ENCODE results near the gene PREX1. TPM values are rescaled to one million over a fixed set of nuclear protein-coding genes. Genes with fewer than 3 reads are reported as not detected.

PREX1 gene
- total RNA-seq, 2 experiments from 2014 or later = 20.7 to 25.3 TPM

DNA sequence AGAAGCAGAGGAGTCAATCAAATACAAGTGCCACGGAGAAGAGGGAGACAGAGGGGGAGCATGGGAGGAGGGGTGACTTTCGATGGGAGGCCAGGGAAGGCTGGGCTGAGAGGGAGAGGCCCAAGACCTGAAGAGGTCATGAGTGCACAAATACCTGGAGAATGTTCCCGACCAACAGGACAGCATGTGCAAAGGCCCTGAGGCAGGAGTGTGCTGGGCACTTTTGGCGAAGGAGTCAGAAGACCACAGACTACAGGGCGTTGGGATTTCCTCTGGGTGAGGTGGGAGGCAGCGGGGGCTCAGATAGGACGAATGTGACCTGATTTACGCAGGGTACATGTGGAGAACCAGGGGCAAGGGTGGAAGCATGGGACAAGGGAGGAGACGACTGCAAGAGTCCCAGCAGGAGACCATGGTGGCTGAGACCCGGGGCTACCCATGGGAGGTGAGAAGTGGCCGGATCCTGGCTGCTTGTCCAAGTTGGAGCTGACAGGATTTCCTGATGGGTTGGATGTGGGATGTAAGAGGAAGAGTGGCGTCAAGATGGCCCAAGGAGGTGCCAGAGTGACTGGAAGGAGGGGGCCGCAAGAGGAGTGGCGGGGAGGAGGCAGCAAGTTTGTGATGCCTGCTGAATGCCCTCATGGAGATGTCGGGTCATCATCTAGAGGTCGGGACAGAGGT is 23.4 kb downstream of the PREX1 start:
- intact Hi-C loops (cut with micrococcal nuclease; ENCODE audit: unreplicated experiment) = no loop called here
- Histone ChIP-seq H3K4me2 (ENCODE audit: low read length) (no peak overlapping the region), H3K9me3 (ENCODE audit: low read length) (0 out of 2 replicates have a peak, but pooled peaks cover 7% of the 10 kb centered on the region), H3K4me1 (ENCODE audit: insufficient read depth, low read length, poor library complexity, severe bottlenecking) (peaks cover 15% of the 10 kb centered on the region), H4K20me1 (ENCODE audit: insufficient read depth, low read length) (no peaks in the 10 kb centered on the region), H2AFZ (ENCODE audit: low read length) (no peak overlapping the region), H3K9me2 (ENCODE audit: insufficient read depth, low read length) (no peaks in the 10 kb centered on the region), H3K36me3 (ENCODE audit: insufficient read depth, low read length) (peaks cover 14% of the 10 kb centered on the region), H3K4me3 (ENCODE audit: low read depth, low read length, poor library complexity, severe bottlenecking) (no peak overlapping the region), H3K27ac (ENCODE audit: low read depth, low read length, poor library complexity, severe bottlenecking) (no peak overlapping the region), H3K79me2 (ENCODE audit: insufficient read depth, low read depth, low read length) (no peaks in the 10 kb centered on the region)
- DNase-seq (ENCODE audit: low spot score) = no peak
- TF ChIP-seq, protein P1, sequence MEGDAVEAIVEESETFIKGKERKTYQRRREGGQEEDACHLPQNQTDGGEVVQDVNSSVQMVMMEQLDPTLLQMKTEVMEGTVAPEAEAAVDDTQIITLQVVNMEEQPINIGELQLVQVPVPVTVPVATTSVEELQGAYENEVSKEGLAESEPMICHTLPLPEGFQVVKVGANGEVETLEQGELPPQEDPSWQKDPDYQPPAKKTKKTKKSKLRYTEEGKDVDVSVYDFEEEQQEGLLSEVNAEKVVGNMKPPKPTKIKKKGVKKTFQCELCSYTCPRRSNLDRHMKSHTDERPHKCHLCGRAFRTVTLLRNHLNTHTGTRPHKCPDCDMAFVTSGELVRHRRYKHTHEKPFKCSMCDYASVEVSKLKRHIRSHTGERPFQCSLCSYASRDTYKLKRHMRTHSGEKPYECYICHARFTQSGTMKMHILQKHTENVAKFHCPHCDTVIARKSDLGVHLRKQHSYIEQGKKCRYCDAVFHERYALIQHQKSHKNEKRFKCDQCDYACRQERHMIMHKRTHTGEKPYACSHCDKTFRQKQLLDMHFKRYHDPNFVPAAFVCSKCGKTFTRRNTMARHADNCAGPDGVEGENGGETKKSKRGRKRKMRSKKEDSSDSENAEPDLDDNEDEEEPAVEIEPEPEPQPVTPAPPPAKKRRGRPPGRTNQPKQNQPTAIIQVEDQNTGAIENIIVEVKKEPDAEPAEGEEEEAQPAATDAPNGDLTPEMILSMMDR (conservative IDR thresholded peaks at IDR 0.05; ENCODE audit: low read length) = no peak
- TF ChIP-seq EZH2phosphoT487 (IDR thresholded peaks at IDR 0.05; ENCODE audit: borderline replicate concordance, low read depth, low read length) = no peak
- no TSS peak for BruUV-seq (replicated peaks)
- ChIA-PET CTCF (ENCODE audit: unreplicated experiment) (no interaction called here), POLR2A (interaction anchor here (1.1 kb wide), 1 partner anchor 12 kb away, joined by 3 read pairs; no protein-coding TSS in a partner anchor)

GRCh38 chr20:48803176-48804053 is 24.4 kb downstream of the PREX1 start:
- Histone ChIP-seq H3K27ac (ENCODE audit: low read depth, low read length, poor library complexity, severe bottlenecking) (no peak overlapping the region), H3K4me1 (ENCODE audit: insufficient read depth, low read length, poor library complexity, severe bottlenecking) (peaks cover 15% of the 10 kb centered on the region), H3K9me2 (ENCODE audit: insufficient read depth, low read length) (no peaks in the 10 kb centered on the region), H3K9me3 (ENCODE audit: low read length) (0 out of 2 replicates have a peak, but pooled peaks cover 7% of the 10 kb centered on the region), H4K20me1 (ENCODE audit: insufficient read depth, low read length) (no peaks in the 10 kb centered on the region), H2AFZ (ENCODE audit: low read length) (no peak overlapping the region), H3K4me2 (ENCODE audit: low read length) (peak overlapping the region; percentile 40; the same call in 1 of the 2 replicates), H3K4me3 (ENCODE audit: low read depth, low read length, poor library complexity, severe bottlenecking) (no peak overlapping the region), H3K36me3 (ENCODE audit: insufficient read depth, low read length) (peaks cover 14% of the 10 kb centered on the region), H3K79me2 (ENCODE audit: insufficient read depth, low read depth, low read length) (no peaks in the 10 kb centered on the region)
- ChIA-PET CTCF (ENCODE audit: unreplicated experiment) (no interaction called here), POLR2A (interaction anchor here (1.1 to 1.3 kb wide), 2 partner anchors 14 to 15 kb away, joined by 3 to 4 read pairs; no protein-coding TSS in a partner anchor)
- no TSS peak for BruUV-seq (replicated peaks)
- no peak for DNase-seq (ENCODE audit: low spot score)
- TF ChIP-seq, protein P1 (conservative IDR thresholded peaks at IDR 0.05; ENCODE audit: low read length) = no peak
- TF ChIP-seq EZH2phosphoT487 (IDR thresholded peaks at IDR 0.05; ENCODE audit: borderline replicate concordance, low read depth, low read length) = no peak
- intact Hi-C loops (cut with micrococcal nuclease; ENCODE audit: unreplicated experiment) = no loop called here

All from OCI-LY7 (cell line).